Endodermal cell (in vitro differentiated cells): ENCODE results near the gene ACO2. TPM values are rescaled to one million over a fixed set of nuclear protein-coding genes. Genes with fewer than 3 reads are reported as not detected.

Experiments used
- DNase-seq: peaks from one replicate; pipeline ENCODE4 v3.0.0-alpha.2; 2017
- H3K27ac ChIP-seq: 2 replicates; pipeline ENCODE4 v1.5.1; 2013; ENCODE audit warnings: mild to moderate bottlenecking, low read depth, low read length, moderate library complexity
- H3K27me3 ChIP-seq: 2 replicates; pipeline ENCODE4 v1.6.1; 2013; ENCODE audit warnings: mild to moderate bottlenecking, low read length, moderate library complexity; ENCODE audit not compliant: insufficient read depth, control insufficient read depth, poor library complexity, severe bottlenecking
- H3K36me3 ChIP-seq: 2 replicates; pipeline ENCODE4 v1.7.0; 2013; ENCODE audit warnings: mild to moderate bottlenecking, low read length, moderate library complexity; ENCODE audit not compliant: control insufficient read depth, insufficient read depth
- H3K4me1 ChIP-seq: one replicate; pipeline ENCODE4 v1.7.0; 2013; ENCODE audit warnings: low read length; ENCODE audit not compliant: control insufficient read depth, insufficient read depth
- H3K4me3 ChIP-seq: 2 replicates; pipeline ENCODE4 v1.5.1; 2013; ENCODE audit warnings: mild to moderate bottlenecking, low read length, moderate library complexity
- H3K9ac ChIP-seq: 2 replicates; pipeline ENCODE4 v1.6.1; 2013; ENCODE audit warnings: mild to moderate bottlenecking, low read length, moderate library complexity; ENCODE audit not compliant: poor library complexity, severe bottlenecking; ENCODE audit errors: extremely low read depth
- H3K9me3 ChIP-seq: 2 replicates; pipeline ENCODE4 v1.6.1; 2013; ENCODE audit warnings: mild to moderate bottlenecking, low read length, moderate library complexity; ENCODE audit not compliant: control insufficient read depth
- H3K27ac Mint-ChIP-seq: 2 replicates; pipeline ENCODE4 v1.8.0; 2020; ENCODE audit warnings: mixed read lengths
- H3K27me3 Mint-ChIP-seq: 2 replicates; pipeline ENCODE4 v1.8.0; 2021; ENCODE audit warnings: mild to moderate bottlenecking, mixed read lengths; ENCODE audit not compliant: insufficient read depth
- H3K36me3 Mint-ChIP-seq: 2 replicates; pipeline ENCODE4 v1.8.0; 2020; ENCODE audit warnings: low read depth, mixed read lengths
- H3K4me1 Mint-ChIP-seq: 2 replicates; pipeline ENCODE4 v1.8.0; 2020; ENCODE audit warnings: mixed read lengths
- H3K4me3 Mint-ChIP-seq: 2 replicates; pipeline ENCODE4 v1.8.0; 2020; ENCODE audit warnings: mild to moderate bottlenecking, moderate library complexity, mixed read lengths
- H3K9me3 Mint-ChIP-seq: 2 replicates; pipeline ENCODE4 v1.8.0; 2020; ENCODE audit warnings: mild to moderate bottlenecking, mixed read lengths
- CTCF ChIP-seq: fragments of 200-600 bp; sonication (generic); conservative IDR thresholded peaks from 2 replicates; pipeline ENCODE4 v1.5.0; 2021; ENCODE audit warnings: antibody characterized with exemption, mild to moderate bottlenecking
- WGBS, 2 experiments: methylation state at CpG; one replicate each; pipeline versions ENCODE4 v1.1.5 to v1.1.7; 2013; ENCODE audit warnings: missing lambda C conversion rate in 2 of 2, mixed read lengths in 1 of 2; ENCODE audit not compliant: insufficient coverage in 1 of 2, insufficient read length in 1 of 2; 5-methylcytosine and 5-hydroxymethylcytosine counted together
- total RNA-seq, 2 donors: library from RNA; stranded (reverse); fragmentation: NEBNext Ultra II Directional in 1 of 2; extraction: Animal tissue kit (Norgen Biotek cat#: 25700) in 1 of 2; gene quantifications; 2 replicates in 1 of 2; 3 replicates in 1 of 2; pipeline ENCODE4 v1.2.1, GENCODE V29; 2021

Gene ACO2
- total RNA-seq, 2 donors from 2014 or later: 69.0 to 82.3 TPM

GRCh38 chr22:41516462-41516861, 47.5 kb downstream of the ACO2 start:
- peaks cover 10% of the 10 kb centered on the region for H3K4me1 Mint-ChIP-seq
- TF ChIP-seq CTCF: peak; percentile 25
- H3K9me3 ChIP-seq: no peaks in the 10 kb centered on the region
- H3K4me3 ChIP-seq: no peak overlapping the region
- H3K27me3 ChIP-seq: no peaks in the 10 kb centered on the region
- no peak overlapping the region for H3K27ac ChIP-seq
- no peak overlapping the region for H3K9ac ChIP-seq
- no peak overlapping the region for H3K4me3 Mint-ChIP-seq
- H3K4me1 ChIP-seq: peaks cover 8% of the 10 kb centered on the region
- 94 to 95% methylated on average over 7 to 8 of the region's 8 CpGs for whole genome bisulfite sequencing, 2 experiments
- no peaks in the 10 kb centered on the region for H3K9me3 Mint-ChIP-seq
- H3K27me3 Mint-ChIP-seq: no peaks in the 10 kb centered on the region
- peaks cover 54% of the 10 kb centered on the region for H3K36me3 ChIP-seq
- DNase-seq: no peak
- H3K36me3 Mint-ChIP-seq: peaks cover 29% of the 10 kb centered on the region
- H3K27ac Mint-ChIP-seq: no peak overlapping the region

- H3K27ac Mint-ChIP-seq: no peak overlapping the region
- H3K9me3 ChIP-seq: no peaks in the 10 kb centered on the region
- peaks cover 10% of the 10 kb centered on the region for H3K4me1 Mint-ChIP-seq
- WGBS, 2 experiments: 51 to 72% methylated on average over 11 to 22 of the region's 22 CpGs
- no peak overlapping the region for H3K4me3 ChIP-seq
- peaks cover 5% of the 10 kb centered on the region for H3K4me1 ChIP-seq
- peaks cover 47% of the 10 kb centered on the region for H3K36me3 ChIP-seq
- peak; percentile 90 for TF ChIP-seq CTCF
- H3K9ac ChIP-seq: no peak overlapping the region
- H3K36me3 Mint-ChIP-seq: peaks cover 27% of the 10 kb centered on the region
- no peaks in the 10 kb centered on the region for H3K27me3 ChIP-seq
- H3K4me3 Mint-ChIP-seq: no peak overlapping the region
- no peaks in the 10 kb centered on the region for H3K27me3 Mint-ChIP-seq
- no peak overlapping the region for H3K27ac ChIP-seq
- H3K9me3 Mint-ChIP-seq: no peaks in the 10 kb centered on the region
- DNase-seq: peak; percentile 94
Observed at GRCh38 chr22:41517172-41518047, 48.5 kb downstream of the ACO2 start.

- no peak overlapping the region for H3K4me3 Mint-ChIP-seq
- H3K4me3 ChIP-seq: no peak overlapping the region
- H3K27me3 ChIP-seq: no peaks in the 10 kb centered on the region
- H3K27ac Mint-ChIP-seq: no peak overlapping the region
- WGBS, 2 experiments: 88 to 96% methylated on average over 4 to 7 of the region's 7 CpGs
- no peak for DNase-seq
- H3K9ac ChIP-seq: no peak overlapping the region
- H3K4me1 ChIP-seq: peaks cover 1% of the 10 kb centered on the region
- H3K36me3 ChIP-seq: peaks cover 45% of the 10 kb centered on the region
- peaks cover 26% of the 10 kb centered on the region for H3K36me3 Mint-ChIP-seq
- no peaks in the 10 kb centered on the region for H3K9me3 Mint-ChIP-seq
- TF ChIP-seq CTCF: peak; percentile 22
- H3K4me1 Mint-ChIP-seq: peaks cover 5% of the 10 kb centered on the region
- no peaks in the 10 kb centered on the region for H3K27me3 Mint-ChIP-seq
- no peaks in the 10 kb centered on the region for H3K9me3 ChIP-seq
- no peak overlapping the region for H3K27ac ChIP-seq
Observed at GRCh38 chr22:41518048-41518347, 49.1 kb downstream of the ACO2 start.
